Stimulated activated CD8-positive, alpha-beta memory T cell treated with anti-CD3 and anti-CD28 coated beads, Interleukin-12 subunit alpha, Interleukin-12 subunit beta, amount 100 ng/mL, for 24 hours (primary cell): ENCODE data around the gene TMED10.
"Not testable (repeated sequence)": the region's sequence is repeated elsewhere in the genome, so short reads cannot be mapped to it uniquely, and the experiment has no call there.

Experiments
- DNase-seq: peaks from one replicate; pipeline ENCODE4 v3.0.0-alpha.2; 2020; ENCODE audit errors: extremely low read depth

TMED10 gene

DNA sequence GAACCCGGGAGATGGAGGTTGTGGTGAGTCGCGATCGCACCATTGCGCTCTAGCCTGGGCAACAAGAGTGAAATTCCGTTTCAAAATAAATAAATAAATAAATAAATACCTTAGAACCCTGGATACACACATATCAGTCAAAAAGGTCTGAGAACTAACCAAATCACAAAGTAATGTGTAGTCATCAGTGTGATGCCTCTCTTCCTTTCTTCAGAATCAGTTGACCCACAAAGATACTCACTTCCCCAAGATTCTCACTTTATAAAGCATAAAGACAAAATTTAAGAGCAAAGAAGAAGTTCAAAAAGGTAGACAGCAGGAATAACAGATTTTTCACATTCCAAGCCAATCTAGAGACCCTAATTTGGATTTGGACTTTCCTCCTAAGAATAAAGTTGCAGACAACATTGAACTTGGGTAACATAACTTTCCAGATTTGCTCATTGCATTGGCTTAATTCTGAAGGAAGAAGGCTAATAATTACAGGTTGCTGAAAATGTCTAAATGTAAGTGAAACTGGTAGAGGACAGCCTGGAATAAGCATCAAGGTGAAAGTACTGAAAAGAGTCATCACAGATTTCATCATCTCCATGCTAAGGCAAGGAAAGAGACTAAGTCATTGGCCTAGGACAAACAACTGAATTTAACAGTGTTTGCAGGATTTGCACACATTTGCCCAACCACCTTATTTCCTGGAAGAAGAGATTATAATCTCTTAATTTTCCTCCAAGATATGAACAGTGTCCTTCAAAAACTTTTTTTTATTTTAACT, 17.4 kb downstream of the TMED10 start:
- DNase-seq: no peak

DNA sequence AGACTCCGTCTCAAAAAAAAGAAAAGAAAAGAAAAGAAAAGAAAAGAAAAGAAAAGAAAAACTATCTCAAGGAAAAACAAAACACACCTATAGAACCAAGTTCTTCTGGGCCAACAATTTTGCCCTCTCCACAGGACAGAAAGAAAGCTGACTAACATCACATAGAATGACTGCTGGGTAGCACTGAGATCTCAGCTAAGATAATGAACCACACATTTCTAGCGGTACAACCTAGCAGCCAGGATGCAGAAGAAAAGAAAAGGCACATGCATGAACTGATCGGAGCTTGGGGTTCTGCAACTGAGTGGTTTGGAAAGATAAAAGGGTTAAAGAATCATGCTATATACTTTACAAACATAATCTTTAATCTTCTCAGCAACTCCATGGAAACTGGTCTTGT, 19.5 kb downstream of the TMED10 start:
- DNase-seq: no peak

GRCh38 chr14:75156111-75156510, 20.3 kb downstream of the TMED10 start:
- no peak for DNase-seq

DNA sequence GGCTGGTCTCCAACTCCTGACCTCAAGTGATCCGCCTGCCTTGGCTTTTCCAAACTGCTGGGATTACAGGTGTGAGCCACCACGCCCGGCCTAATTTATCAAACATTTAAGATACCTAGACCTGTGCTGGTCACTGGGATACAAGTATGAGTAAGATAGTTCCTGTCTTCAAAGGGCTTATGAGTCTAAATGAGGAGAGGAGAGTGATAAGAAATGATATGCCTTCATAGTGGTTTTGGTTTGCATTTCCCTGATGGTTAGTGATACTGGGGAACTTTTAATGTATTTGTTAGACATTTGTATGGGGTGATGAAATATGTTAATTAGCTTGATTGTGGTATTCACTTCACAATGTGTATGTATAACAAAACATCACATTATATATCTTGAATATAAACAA, 21.2 kb downstream of the TMED10 start:
- DNase-seq: no peak

DNA sequence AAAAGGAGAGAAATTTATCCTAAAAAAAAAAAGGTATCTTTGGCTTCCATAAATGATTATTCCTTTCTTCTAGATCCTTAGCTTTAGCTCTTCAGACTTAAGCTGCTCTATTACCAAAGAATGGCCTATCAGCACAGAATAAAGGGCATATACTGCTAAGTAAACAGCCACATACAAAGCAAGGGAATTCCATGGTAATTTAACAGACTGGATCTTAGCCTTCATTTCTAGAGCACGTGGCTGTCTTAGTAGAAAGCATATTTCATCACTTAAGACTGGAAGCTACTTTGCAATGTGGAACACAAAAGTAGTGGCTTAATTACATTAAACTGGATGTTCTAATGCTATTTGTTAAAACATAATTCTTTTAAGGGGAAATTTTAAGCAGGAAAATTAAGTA, 23.1 kb downstream of the TMED10 start:
- no peak for DNase-seq

- no peak for DNase-seq
These were observed 24.6 kb downstream of the TMED10 start for GRCh38 chr14:75151851-75152250.

DNA sequence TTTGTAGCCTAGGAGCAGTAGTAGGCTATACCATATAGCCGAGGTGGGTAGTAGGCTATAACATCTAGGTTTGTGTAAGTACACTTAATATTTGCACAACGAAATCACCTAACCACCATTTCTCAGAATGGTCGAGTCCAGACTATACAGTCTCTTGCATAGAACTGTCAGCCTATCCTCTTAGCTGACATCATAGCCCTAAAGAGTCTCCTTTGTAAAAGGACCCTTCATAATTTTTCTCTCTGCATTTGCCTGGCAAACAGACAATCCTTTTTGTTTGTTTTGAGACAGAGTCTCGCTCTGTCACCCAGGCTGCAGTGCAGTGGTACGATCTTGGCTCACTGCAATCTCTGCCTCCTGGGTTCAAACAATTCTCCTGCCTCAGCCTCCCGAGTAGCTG, 25.8 kb downstream of the TMED10 start:
- DNase-seq: not testable (repeated sequence)

DNA sequence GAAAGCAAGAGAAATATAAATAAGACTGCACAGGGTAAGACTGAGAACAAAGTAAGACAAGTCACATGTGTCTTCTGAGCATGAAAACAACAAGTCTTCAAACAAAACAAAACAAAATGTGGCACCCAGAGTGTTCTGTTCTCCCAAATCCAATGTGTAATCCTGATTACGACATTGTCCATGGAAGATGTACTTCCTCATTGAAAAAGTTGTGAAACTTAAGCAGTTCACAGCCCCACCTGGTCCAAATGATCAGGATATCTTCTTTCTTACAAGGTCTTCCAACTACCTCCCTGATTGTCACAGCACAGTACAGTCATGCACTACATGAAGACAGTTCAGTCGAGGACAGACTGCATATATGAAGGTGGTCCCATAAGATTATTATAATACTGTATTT, 26.3 kb downstream of the TMED10 start:
- DNase-seq: no peak

- DNase-seq: no peak
These were observed 28.9 kb downstream of the TMED10 start for GRCh38 chr14:75147423-75148071.

DNA sequence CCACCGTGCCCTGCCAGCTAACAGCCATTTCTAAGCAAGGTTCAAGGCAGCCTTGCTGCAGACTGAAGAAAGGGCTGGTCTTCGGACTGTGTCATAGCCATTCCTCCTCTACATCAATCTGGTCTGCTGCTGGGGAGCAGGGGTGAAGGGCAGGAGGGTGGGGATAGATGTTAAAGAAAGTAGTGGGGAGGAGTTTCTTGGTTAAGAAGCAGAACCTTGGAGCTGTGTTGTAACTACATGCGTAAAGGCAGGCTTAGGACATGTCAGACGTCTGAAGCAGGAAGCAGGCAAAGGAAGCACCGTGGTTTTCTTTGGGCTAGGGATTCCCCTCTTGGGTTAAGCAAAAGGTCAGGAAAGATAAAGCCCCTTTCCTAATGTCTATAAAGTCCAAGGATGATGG, 31.5 kb downstream of the TMED10 start:
- no peak for DNase-seq

DNA sequence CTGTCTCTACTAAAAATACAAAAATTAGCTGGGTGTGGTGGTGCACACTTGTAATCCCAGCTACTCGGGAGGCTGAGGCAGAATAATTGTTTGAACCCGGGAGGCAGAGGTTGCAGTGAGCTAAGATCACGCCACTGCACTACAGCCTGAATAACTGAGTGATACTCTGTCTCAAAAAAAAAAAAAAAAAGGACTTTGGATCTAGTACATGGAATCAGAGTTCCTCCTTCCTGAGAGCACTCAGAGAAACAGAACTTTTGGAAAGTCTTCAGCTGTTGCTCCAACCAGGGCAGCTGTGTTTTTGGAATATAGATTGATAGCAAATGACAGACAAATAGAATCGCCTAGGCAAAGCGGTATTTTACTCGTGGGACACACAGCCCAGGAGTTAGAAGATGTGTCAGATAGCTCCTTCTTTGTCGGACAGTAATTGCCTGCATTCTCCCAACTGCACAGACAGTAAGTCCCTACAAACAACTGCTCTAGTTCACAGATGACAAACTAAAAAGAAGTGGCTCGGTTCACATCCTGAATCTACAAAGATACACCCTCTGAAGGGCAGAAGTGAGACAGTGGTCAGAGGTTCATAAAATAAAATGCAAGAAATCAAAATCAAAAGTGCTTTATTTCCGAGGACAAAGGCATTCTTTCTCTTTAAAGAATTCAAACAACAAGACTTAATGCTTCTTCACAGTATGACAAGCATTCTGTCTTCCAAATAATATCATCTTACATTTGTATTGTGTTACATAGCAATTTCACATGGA, 32.5 kb downstream of the TMED10 start:
- no peak for DNase-seq

DNA sequence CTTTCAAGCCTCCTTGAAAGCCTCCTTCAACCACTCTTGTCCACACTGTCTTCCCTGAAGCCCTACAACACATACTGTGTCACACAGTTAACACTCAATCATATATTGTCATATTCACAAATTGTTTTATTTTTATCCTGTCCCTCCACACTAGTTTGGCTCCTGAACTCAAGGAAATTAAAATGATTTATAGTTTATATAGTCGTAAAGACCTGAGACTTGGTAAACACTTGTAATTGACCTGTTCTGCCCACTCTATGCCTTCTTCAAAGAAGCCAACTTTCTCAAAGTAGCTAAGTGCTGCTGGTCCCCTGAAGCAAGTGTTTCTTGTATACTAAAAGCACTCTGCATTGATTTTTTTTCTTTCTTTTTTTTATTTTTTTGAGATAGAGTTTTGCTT, 33.9 kb downstream of the TMED10 start:
- DNase-seq: no peak

- no peak for DNase-seq
These were observed 34.4 kb downstream of the TMED10 start for GRCh38 chr14:75141967-75142366.

- DNase-seq: no peak
These were observed 35.4 kb downstream of the TMED10 start for GRCh38 chr14:75141062-75141461.

DNA sequence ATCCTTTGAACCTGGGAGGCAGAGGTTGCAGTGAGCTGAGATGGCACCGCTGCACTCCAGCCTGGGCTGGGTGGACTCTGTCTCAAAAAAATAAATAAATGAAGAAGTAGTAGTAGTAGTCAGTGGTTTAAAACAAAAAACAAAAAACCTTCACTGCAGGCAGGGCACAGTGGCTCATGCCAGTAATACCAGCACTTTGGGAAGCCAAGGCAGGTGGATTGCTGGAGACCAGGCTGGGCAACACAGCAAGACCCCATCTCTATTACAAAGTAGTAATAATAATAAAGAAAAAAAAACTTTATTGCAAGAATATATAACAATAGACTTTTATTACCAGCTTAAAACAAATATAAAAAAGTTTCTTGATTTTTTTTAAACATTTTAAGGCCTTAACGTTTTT, 35.8 kb downstream of the TMED10 start:
- DNase-seq: no peak

- no peak for DNase-seq
These were observed 37.2 kb downstream of the TMED10 start for GRCh38 chr14:75139185-75139584.

GRCh38 chr14:75138492-75138891, 37.9 kb downstream of the TMED10 start:
- no peak for DNase-seq

DNA sequence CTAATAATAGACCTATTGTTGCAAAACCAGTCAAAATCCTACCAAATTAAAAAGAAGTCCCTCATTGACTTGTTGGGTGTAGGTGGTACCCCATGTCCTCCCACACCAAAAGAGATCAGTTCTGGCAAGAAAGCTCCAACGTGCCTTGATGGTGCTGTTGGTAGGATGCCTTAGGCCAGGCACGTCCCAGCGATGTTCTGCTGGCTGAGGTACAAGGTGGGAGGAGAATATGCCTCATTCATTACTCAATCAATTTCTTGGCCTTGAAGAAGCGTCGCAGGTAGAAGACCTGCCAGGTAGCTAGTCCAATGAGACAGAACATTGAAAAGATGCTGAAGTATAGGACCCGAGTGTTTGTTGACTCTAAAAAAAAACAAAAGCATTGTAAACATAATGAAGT, 41.8 kb downstream of the TMED10 start:
- DNase-seq: no peak

GRCh38 chr14:75133597-75133996, 42.8 kb downstream of the TMED10 start:
- DNase-seq: no peak

- DNase-seq: no peak
These were observed 43.9 kb downstream of the TMED10 start for GRCh38 chr14:75132382-75133086.

- DNase-seq: no peak
These were observed 47.8 kb downstream of the TMED10 start for GRCh38 chr14:75128596-75128990.

- DNase-seq: no peak
These were observed 48.4 kb downstream of the TMED10 start for GRCh38 chr14:75127903-75128595.
